Stomach (tissue), 4 donors: ENCODE results near the gene ARFGAP1.

Experiments
- POLR2AphosphoS5 ChIP-seq, 3 donors: sonication (generic); formaldehyde crosslinking; IDR thresholded peaks; one replicate each; pipeline ENCODE4 v1.6.1; 2016; ENCODE audit warnings: antibody characterized with exemption in 3 of 3
- TF ChIP-seq, protein P1 (sequence below), 7 experiments: fragments of 450-650 bp in 4 of 7; fragments of 200-600 bp in 3 of 7; sonication (generic) in 3 of 7; IDR thresholded peaks; one replicate each; pipeline ENCODE4 v1.5.1; 2016 to 2019; ENCODE audit warnings: antibody characterized with exemption in 7 of 7, control low read depth in 2 of 7, mild to moderate bottlenecking in 1 of 7

DNA sequence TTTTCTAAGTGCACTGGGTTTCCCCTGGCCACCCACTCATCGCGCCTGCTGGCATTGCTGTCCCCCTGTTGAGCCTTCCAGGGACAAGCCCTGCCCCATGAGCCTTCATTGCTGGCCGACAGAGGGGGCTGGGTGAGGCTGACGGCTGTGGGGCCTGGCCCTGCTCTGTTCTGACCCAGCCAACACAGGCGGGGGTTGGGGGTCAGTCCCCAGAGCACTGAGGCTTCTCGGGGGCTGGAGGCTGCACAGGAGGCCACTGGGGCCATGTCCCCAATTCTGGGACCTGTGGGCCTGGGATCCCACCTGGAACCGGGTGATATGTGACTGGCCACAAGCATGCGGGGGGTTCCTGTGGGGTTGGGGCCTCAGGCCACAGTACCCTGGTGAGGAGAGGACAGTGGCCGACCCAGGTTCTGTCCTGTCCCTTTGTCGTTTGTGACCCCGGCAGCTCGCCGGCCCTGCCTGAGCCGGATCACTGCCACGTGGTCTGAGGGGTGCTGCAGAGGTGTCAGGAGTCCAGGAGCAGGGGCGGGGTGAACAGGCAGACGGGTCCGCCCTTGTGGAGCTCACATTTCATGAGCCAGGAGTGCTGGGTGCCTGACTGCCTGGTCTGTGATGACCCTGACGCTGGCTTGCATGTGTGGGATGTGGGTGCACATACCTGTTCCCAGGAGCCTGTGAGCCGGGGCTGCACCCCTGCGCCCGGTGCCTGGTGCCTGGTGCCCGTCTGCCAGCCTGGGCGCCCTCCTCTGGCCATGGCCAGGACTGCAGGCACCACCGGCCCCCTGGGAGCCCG, 18.3 kb downstream of the ARFGAP1 start:
- TF ChIP-seq, protein P1, sequence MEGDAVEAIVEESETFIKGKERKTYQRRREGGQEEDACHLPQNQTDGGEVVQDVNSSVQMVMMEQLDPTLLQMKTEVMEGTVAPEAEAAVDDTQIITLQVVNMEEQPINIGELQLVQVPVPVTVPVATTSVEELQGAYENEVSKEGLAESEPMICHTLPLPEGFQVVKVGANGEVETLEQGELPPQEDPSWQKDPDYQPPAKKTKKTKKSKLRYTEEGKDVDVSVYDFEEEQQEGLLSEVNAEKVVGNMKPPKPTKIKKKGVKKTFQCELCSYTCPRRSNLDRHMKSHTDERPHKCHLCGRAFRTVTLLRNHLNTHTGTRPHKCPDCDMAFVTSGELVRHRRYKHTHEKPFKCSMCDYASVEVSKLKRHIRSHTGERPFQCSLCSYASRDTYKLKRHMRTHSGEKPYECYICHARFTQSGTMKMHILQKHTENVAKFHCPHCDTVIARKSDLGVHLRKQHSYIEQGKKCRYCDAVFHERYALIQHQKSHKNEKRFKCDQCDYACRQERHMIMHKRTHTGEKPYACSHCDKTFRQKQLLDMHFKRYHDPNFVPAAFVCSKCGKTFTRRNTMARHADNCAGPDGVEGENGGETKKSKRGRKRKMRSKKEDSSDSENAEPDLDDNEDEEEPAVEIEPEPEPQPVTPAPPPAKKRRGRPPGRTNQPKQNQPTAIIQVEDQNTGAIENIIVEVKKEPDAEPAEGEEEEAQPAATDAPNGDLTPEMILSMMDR (IDR thresholded peaks at IDR 0.05), result peak in 5 of 7 experiments; percentile 44 to 75 (median 70)
- TF ChIP-seq POLR2AphosphoS5 (IDR thresholded peaks at IDR 0.05), result no peak
